Neural cell (in vitro differentiated cells): ENCODE results near the gene ZFP90. TPM values are rescaled to one million over a fixed set of nuclear protein-coding genes. Genes with fewer than 3 reads are reported as not detected.

Experiments
- H2AFZ ChIP-seq: fragments of 200-600, 300-800 bp; sonication (generic), shearing (Covaris generic); 2 replicates; pipeline ENCODE4 v1.6.0; 2014; ENCODE audit warnings: low read depth, mild to moderate bottlenecking, antibody characterized with exemption, low read length, moderate library complexity
- H3F3A ChIP-seq: fragments of 200-600 bp; shearing (Covaris generic); 2 replicates; pipeline ENCODE4 v1.6.1; 2016; ENCODE audit warnings: mild to moderate bottlenecking, moderate library complexity, mixed read lengths, antibody characterized with exemption, low read length; ENCODE audit not compliant: insufficient read depth, poor library complexity, severe bottlenecking
- H3K27ac ChIP-seq: fragments of 200-600, 300-800 bp; sonication (generic), shearing (Covaris generic); 2 replicates; pipeline ENCODE4 v1.5.1; 2014; ENCODE audit warnings: mild to moderate bottlenecking, low read length, moderate library complexity
- H3K27me3 ChIP-seq: fragments of 300-800, 200-600 bp; sonication (generic), shearing (Covaris generic); 2 replicates; pipeline ENCODE4 v1.6.0; 2014; ENCODE audit warnings: mild to moderate bottlenecking, low read depth, low read length, moderate library complexity; ENCODE audit not compliant: insufficient read depth
- H3K36me3 ChIP-seq: fragments of 300-800, 200-600 bp; sonication (generic), shearing (Covaris generic); 2 replicates; pipeline ENCODE4 v1.5.1; 2014; ENCODE audit warnings: mild to moderate bottlenecking, antibody characterized with exemption, low read length, moderate library complexity; ENCODE audit not compliant: insufficient read depth
- H3K4me2 ChIP-seq: fragments of 300-800, 200-600 bp; sonication (generic), shearing (Covaris generic); 2 replicates; pipeline ENCODE4 v1.6.0; 2014; ENCODE audit warnings: mild to moderate bottlenecking, low read length
- H3K4me3 ChIP-seq: fragments of 300-800, 200-600 bp; sonication (generic), shearing (Covaris generic); 2 replicates; pipeline ENCODE4 v1.5.1; 2014; ENCODE audit warnings: mild to moderate bottlenecking, low read length, moderate library complexity
- H3K79me2 ChIP-seq: fragments of 200-600 bp; shearing (Covaris generic); replicated peaks from 2 replicates; pipeline ENCODE4 v1.6.0; 2014; ENCODE audit warnings: mild to moderate bottlenecking, low read length, moderate library complexity; ENCODE audit not compliant: insufficient read depth
- H3K9ac ChIP-seq: fragments of 300-800, 200-600 bp; sonication (generic), shearing (Covaris generic); 2 replicates; pipeline ENCODE4 v1.6.1; 2016; ENCODE audit warnings: mild to moderate bottlenecking, low read length, mixed read lengths
- H3K9me2 ChIP-seq: fragments of 200-600 bp; shearing (Covaris generic); 2 replicates; pipeline ENCODE4 v1.6.1; 2016; ENCODE audit warnings: mild to moderate bottlenecking, low read length, mixed read lengths; ENCODE audit not compliant: insufficient read depth
- H3K9me3 ChIP-seq: fragments of 200-600, 300-800 bp; sonication (generic), shearing (Covaris generic); 2 replicates; pipeline ENCODE4 v1.6.1; 2016; ENCODE audit warnings: mild to moderate bottlenecking, mixed run types, low read length, moderate library complexity, mixed read lengths
- H4K20me1 ChIP-seq: fragments of 200-600 bp; shearing (Covaris generic); 2 replicates; pipeline ENCODE4 v1.6.1; 2016; ENCODE audit warnings: mild to moderate bottlenecking, mixed run types; ENCODE audit not compliant: insufficient read depth
- EP300 ChIP-seq: fragments of 450-650 bp; conservative IDR thresholded peaks from 2 replicates; pipeline ENCODE4 v1.6.1; 2014; ENCODE audit warnings: antibody characterized with exemption, mild to moderate bottlenecking, moderate library complexity; ENCODE audit not compliant: poor library complexity, severe bottlenecking
- EZH2 ChIP-seq: fragments of 200-600, 300-800 bp; shearing (Covaris generic), sonication (generic); IDR thresholded peaks from 2 replicates; pipeline ENCODE4 v1.6.1; 2014; ENCODE audit warnings: antibody characterized with exemption, low read length, borderline replicate concordance, mild to moderate bottlenecking; ENCODE audit not compliant: insufficient read depth, poor library complexity, severe bottlenecking
- MXI1 ChIP-seq: fragments of 450-650 bp; conservative IDR thresholded peaks from 2 replicates; pipeline ENCODE4 v1.6.1; 2014; ENCODE audit warnings: antibody characterized with exemption, mild to moderate bottlenecking; ENCODE audit not compliant: poor library complexity, severe bottlenecking
- POLR2AphosphoS5 ChIP-seq: IDR thresholded peaks from 2 replicates; pipeline ENCODE4 v1.6.1; 2012
- RAD21 ChIP-seq: fragments of 450-650 bp; conservative IDR thresholded peaks from 2 replicates; pipeline ENCODE4 v1.6.1; 2014; ENCODE audit warnings: antibody characterized with exemption, mild to moderate bottlenecking, moderate library complexity
- SMC3 ChIP-seq: fragments of 450-650 bp; conservative IDR thresholded peaks from 2 replicates; pipeline ENCODE4 v1.6.1; 2014; ENCODE audit warnings: antibody characterized with exemption, mild to moderate bottlenecking, moderate library complexity; ENCODE audit not compliant: poor library complexity
- TAF1 ChIP-seq: IDR thresholded peaks from 2 replicates; pipeline ENCODE4 v1.6.1; 2012; ENCODE audit warnings: low read depth
- polyA plus RNA-seq: library from polyadenylated mRNA; depleted of rRNA; stranded (reverse); fragments of >200 nt; gene quantifications from 2 replicates; pipeline ENCODE4 v1.2.3, GENCODE V29; 2014
- TF ChIP-seq, protein P1 (sequence below): IDR thresholded peaks from 2 replicates; pipeline ENCODE4 v1.6.1; 2012; ENCODE audit warnings: borderline replicate concordance
- TF ChIP-seq, protein P2 (sequence below): fragments of 450-650 bp; IDR thresholded peaks from 2 replicates; pipeline ENCODE4 v1.5.1; 2014; ENCODE audit warnings: antibody characterized with exemption, mild to moderate bottlenecking, moderate library complexity; ENCODE audit not compliant: poor library complexity, severe bottlenecking

The ZFP90 gene
- polyA plus RNA-seq, 1 donor from 2014 or later, result 73.6 TPM

DNA sequence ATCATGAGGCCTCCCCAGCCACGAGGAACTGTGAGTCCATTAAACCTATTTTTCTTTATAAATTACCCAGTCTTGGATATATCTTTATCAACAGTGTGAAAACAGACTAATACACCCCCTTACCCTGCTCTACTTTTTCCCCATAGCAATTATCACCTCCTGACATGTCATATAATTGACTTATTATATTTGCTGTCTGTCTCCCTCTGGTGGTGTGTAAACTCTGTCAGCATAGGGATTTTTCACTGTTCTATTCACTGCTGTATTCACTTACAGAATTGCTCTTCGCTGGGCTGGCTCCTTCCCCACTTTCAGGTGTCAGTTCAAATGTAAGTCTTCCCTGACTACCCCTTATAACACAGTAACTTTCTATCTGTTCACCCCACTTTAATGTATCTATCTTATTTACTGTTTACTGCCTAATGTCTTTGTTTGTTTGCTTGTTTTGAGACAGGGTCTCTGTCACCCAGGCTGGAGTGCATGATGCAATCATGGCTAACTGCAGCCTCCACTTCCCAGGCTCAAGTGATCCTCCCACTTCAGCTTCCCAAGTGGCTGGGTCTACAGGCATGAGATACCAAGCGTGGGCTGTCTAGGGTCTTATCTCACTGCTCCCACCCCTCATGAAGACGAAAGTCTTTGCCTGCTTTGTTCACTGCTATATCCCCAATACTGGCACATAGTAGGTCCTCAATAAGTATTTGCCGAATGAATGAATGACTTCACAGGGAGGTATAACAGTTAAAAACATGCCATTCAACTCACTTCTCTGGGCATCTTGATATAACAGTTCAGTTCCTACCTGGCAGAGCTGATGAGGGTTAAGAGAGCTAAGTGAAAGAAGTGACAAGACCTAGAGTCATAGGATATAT is 53.6 kb downstream of the ZFP90 start:
- Histone ChIP-seq H3K9ac (no peak overlapping the region), H3K79me2 (no peaks in the 10 kb centered on the region), H3K9me2 (no peaks in the 10 kb centered on the region), H3K4me2 (no peak overlapping the region), H2AFZ (no peak overlapping the region), H3F3A (no peaks in the 10 kb centered on the region), H3K27ac (no peak overlapping the region), H3K27me3 (no peaks in the 10 kb centered on the region), H3K9me3 (peaks cover 2% of the 10 kb centered on the region), H4K20me1 (no peaks in the 10 kb centered on the region), H3K4me3 (no peak overlapping the region), H3K36me3 (peaks cover 5% of the 10 kb centered on the region)
- TF ChIP-seq TAF1, result no peak
- no peak for TF ChIP-seq EZH2
- TF ChIP-seq EP300, result no peak
- TF ChIP-seq RAD21, result no peak
- TF ChIP-seq, protein P1, sequence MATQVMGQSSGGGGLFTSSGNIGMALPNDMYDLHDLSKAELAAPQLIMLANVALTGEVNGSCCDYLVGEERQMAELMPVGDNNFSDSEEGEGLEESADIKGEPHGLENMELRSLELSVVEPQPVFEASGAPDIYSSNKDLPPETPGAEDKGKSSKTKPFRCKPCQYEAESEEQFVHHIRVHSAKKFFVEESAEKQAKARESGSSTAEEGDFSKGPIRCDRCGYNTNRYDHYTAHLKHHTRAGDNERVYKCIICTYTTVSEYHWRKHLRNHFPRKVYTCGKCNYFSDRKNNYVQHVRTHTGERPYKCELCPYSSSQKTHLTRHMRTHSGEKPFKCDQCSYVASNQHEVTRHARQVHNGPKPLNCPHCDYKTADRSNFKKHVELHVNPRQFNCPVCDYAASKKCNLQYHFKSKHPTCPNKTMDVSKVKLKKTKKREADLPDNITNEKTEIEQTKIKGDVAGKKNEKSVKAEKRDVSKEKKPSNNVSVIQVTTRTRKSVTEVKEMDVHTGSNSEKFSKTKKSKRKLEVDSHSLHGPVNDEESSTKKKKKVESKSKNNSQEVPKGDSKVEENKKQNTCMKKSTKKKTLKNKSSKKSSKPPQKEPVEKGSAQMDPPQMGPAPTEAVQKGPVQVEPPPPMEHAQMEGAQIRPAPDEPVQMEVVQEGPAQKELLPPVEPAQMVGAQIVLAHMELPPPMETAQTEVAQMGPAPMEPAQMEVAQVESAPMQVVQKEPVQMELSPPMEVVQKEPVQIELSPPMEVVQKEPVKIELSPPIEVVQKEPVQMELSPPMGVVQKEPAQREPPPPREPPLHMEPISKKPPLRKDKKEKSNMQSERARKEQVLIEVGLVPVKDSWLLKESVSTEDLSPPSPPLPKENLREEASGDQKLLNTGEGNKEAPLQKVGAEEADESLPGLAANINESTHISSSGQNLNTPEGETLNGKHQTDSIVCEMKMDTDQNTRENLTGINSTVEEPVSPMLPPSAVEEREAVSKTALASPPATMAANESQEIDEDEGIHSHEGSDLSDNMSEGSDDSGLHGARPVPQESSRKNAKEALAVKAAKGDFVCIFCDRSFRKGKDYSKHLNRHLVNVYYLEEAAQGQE, result no peak
- TF ChIP-seq, protein P2, sequence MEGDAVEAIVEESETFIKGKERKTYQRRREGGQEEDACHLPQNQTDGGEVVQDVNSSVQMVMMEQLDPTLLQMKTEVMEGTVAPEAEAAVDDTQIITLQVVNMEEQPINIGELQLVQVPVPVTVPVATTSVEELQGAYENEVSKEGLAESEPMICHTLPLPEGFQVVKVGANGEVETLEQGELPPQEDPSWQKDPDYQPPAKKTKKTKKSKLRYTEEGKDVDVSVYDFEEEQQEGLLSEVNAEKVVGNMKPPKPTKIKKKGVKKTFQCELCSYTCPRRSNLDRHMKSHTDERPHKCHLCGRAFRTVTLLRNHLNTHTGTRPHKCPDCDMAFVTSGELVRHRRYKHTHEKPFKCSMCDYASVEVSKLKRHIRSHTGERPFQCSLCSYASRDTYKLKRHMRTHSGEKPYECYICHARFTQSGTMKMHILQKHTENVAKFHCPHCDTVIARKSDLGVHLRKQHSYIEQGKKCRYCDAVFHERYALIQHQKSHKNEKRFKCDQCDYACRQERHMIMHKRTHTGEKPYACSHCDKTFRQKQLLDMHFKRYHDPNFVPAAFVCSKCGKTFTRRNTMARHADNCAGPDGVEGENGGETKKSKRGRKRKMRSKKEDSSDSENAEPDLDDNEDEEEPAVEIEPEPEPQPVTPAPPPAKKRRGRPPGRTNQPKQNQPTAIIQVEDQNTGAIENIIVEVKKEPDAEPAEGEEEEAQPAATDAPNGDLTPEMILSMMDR, result no peak
- no peak for TF ChIP-seq POLR2AphosphoS5
- no peak for TF ChIP-seq SMC3
- TF ChIP-seq MXI1, result no peak

DNA sequence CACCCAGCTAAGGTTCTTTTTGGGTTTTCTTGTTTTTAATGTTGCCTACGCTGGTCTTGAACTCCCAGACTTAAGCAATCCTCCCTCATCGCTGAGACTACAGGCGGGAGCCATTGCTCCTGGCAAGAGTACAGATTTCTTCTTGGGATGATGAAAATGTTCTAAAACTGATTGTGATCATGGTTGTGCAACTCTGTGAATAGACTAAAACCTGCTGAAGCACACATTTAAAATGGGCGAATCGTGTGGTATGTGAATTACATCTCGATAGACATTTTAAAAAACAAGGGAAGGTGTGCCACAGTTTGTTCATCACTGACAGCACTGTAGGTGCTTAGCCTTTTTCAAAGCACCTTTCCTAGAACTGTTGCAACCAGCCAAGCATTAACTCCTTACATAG is 57.2 kb downstream of the ZFP90 start:
- TF ChIP-seq EZH2, result no peak
- TF ChIP-seq TAF1, result no peak
- TF ChIP-seq, protein P1, result no peak
- no peak for TF ChIP-seq MXI1
- TF ChIP-seq, protein P2, result no peak
- no peak for TF ChIP-seq RAD21
- TF ChIP-seq SMC3, result no peak
- TF ChIP-seq EP300, result no peak
- TF ChIP-seq POLR2AphosphoS5, result no peak
- Histone ChIP-seq H3K4me2 (no peak overlapping the region), H3K36me3 (peaks cover 5% of the 10 kb centered on the region), H3F3A (no peaks in the 10 kb centered on the region), H3K79me2 (no peaks in the 10 kb centered on the region), H4K20me1 (no peaks in the 10 kb centered on the region), H3K27ac (no peak overlapping the region), H3K9me2 (no peaks in the 10 kb centered on the region), H3K4me3 (no peak overlapping the region), H2AFZ (no peak overlapping the region), H3K9me3 (no peaks in the 10 kb centered on the region), H3K27me3 (no peaks in the 10 kb centered on the region), H3K9ac (no peak overlapping the region)
